GM19240 (cell line): ENCODE results near the gene TUBA1C.
"Not testable (repeated sequence)": the region's sequence is repeated elsewhere in the genome, so short reads cannot be mapped to it uniquely, and the experiment has no call there.

Source experiments
- DNase-seq: peaks from one replicate; pipeline ENCODE4 v3.0.0; 2011; ENCODE audit warnings: low spot score; ENCODE audit not compliant: insufficient read length

The TUBA1C gene

GRCh38 chr12:49282740-49283375 is 18.0 kb downstream of the TUBA1C start:
- DNase-seq = not testable (repeated sequence)

GRCh38 chr12:49283541-49284429 is 18.9 kb downstream of the TUBA1C start:
- DNase-seq = no peak

GRCh38 chr12:49284672-49285071 is 19.8 kb downstream of the TUBA1C start:
- DNase-seq = no peak

- no peak for DNase-seq
These were observed 23.0 kb downstream of the TUBA1C start for GRCh38 chr12:49287876-49288275.

GRCh38 chr12:49288412-49288853 is 23.6 kb downstream of the TUBA1C start:
- DNase-seq = peak; percentile 70

GRCh38 chr12:49288922-49289555 is 24.2 kb downstream of the TUBA1C start:
- no peak for DNase-seq

GRCh38 chr12:49292729-49293055 is 27.8 kb downstream of the TUBA1C start:
- no peak for DNase-seq

- DNase-seq = no peak
These were observed 28.4 kb downstream of the TUBA1C start for GRCh38 chr12:49293056-49293956.

- DNase-seq = no peak
These were observed 29.4 kb downstream of the TUBA1C start for GRCh38 chr12:49294086-49294803.

- no peak for DNase-seq
These were observed 29.9 kb downstream of the TUBA1C start for GRCh38 chr12:49294804-49295081.

GRCh38 chr12:49295082-49295936 is 30.4 kb downstream of the TUBA1C start, which contains the start of gene PRPH:
Gene PRPH, plus strand, starts transcription at chr12:49295147. Its CDS starts 54 bp downstream, at chr12:49295201.
- DNase-seq = no peak

GRCh38 chr12:49296034-49296835 is 31.4 kb downstream of the TUBA1C start:
- peak; percentile 47 for DNase-seq

- no peak for DNase-seq
These were observed 32.2 kb downstream of the TUBA1C start for GRCh38 chr12:49296836-49297694.

- no peak for DNase-seq
These were observed 32.8 kb downstream of the TUBA1C start for GRCh38 chr12:49297695-49298060.

GRCh38 chr12:49298160-49298559 is 33.3 kb downstream of the TUBA1C start:
- DNase-seq = no peak

- DNase-seq = no peak
These were observed 36.9 kb downstream of the TUBA1C start for GRCh38 chr12:49301760-49302159.

- no peak for DNase-seq
These were observed 39.3 kb downstream of the TUBA1C start for GRCh38 chr12:49304161-49304560.
